Progenitor cell of endocrine pancreas (in vitro differentiated cells): ENCODE results near the gene ELAVL4. TPM values are rescaled to one million over a fixed set of nuclear protein-coding genes. Genes with fewer than 3 reads are reported as not detected.
A peak's percentile ranks its signal among the peaks of the same experiment; 100 is the strongest.

Experiments used
- DNase-seq: peaks from one replicate; pipeline ENCODE4 v3.0.0; 2021; ENCODE audit warnings: low spot score; ENCODE audit not compliant: unreplicated experiment
- H3K27ac Mint-ChIP-seq: 2 replicates; pipeline ENCODE4 v1.8.0; 2021; ENCODE audit warnings: mild to moderate bottlenecking, moderate library complexity, mixed read lengths
- H3K27me3 Mint-ChIP-seq: 2 replicates; pipeline ENCODE4 v1.8.0; 2021; ENCODE audit warnings: mixed read lengths
- H3K36me3 Mint-ChIP-seq: 2 replicates; pipeline ENCODE4 v1.8.0; 2022; ENCODE audit warnings: mixed read lengths; ENCODE audit not compliant: insufficient read depth
- H3K4me1 Mint-ChIP-seq: 2 replicates; pipeline ENCODE4 v1.8.0; 2021; ENCODE audit warnings: low read depth, mixed read lengths
- H3K4me3 Mint-ChIP-seq: 2 replicates; pipeline ENCODE4 v1.8.0; 2021; ENCODE audit warnings: low read depth, mild to moderate bottlenecking, moderate library complexity, mixed read lengths
- H3K9me3 Mint-ChIP-seq: 2 replicates; pipeline ENCODE4 v1.8.0; 2021; ENCODE audit warnings: low read depth, mixed read lengths
- total RNA-seq: library from RNA; stranded (reverse); gene quantifications from 2 replicates; pipeline ENCODE4 v1.2.1, GENCODE V29; 2021
- TF ChIP-seq, protein P1 (sequence below): fragments of 200-600 bp; sonication (generic); IDR thresholded peaks from one replicate; pipeline ENCODE4 v1.5.0; 2021; ENCODE audit warnings: antibody characterized with exemption, mild to moderate bottlenecking; ENCODE audit not compliant: unreplicated experiment

ELAVL4 gene
- total RNA-seq, 1 donor from 2014 or later = 3.6 TPM

DNA sequence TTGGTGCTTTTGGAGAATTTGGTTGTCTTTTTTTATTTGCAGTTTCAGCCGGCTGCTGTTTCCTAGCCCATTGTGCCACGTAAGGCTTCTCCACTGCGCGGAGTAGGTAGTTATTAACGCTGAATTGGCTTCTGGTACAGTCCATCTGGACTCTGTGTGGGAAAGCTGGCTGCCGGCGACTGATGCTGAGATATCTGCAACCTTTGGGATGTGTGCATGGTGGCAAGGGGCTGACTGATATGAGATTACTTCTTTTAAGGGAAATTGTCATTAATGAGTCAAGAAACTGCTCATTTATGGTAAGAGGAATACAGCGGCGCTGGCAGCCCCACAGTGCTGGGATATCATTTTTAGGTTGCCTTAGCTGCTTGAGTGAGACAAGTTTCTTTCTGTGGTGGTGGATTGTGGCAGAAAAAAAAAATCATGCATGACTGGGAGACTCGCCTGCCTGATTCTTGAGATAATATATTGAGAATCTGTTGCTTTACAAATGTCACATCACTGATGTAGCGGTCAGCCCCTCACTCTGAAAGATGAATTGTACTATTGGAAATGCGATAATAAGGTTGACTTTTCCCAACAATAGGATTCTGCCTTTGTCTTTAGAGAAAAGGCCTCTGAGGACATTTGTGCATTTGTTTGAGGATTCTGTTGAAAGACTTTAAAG, 2.5 kb upstream of the ELAVL4 start:
- TF ChIP-seq, protein P1, sequence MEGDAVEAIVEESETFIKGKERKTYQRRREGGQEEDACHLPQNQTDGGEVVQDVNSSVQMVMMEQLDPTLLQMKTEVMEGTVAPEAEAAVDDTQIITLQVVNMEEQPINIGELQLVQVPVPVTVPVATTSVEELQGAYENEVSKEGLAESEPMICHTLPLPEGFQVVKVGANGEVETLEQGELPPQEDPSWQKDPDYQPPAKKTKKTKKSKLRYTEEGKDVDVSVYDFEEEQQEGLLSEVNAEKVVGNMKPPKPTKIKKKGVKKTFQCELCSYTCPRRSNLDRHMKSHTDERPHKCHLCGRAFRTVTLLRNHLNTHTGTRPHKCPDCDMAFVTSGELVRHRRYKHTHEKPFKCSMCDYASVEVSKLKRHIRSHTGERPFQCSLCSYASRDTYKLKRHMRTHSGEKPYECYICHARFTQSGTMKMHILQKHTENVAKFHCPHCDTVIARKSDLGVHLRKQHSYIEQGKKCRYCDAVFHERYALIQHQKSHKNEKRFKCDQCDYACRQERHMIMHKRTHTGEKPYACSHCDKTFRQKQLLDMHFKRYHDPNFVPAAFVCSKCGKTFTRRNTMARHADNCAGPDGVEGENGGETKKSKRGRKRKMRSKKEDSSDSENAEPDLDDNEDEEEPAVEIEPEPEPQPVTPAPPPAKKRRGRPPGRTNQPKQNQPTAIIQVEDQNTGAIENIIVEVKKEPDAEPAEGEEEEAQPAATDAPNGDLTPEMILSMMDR = no peak
- no peaks in the 10 kb centered on the region for H3K27me3 Mint-ChIP-seq
- H3K4me3 Mint-ChIP-seq = no peak overlapping the region
- no peaks in the 10 kb centered on the region for H3K36me3 Mint-ChIP-seq
- H3K9me3 Mint-ChIP-seq = no peaks in the 10 kb centered on the region
- peaks cover 37% of the 10 kb centered on the region for H3K4me1 Mint-ChIP-seq
- no peak for DNase-seq
- peak overlapping the region; percentile 44 for H3K27ac Mint-ChIP-seq

DNA sequence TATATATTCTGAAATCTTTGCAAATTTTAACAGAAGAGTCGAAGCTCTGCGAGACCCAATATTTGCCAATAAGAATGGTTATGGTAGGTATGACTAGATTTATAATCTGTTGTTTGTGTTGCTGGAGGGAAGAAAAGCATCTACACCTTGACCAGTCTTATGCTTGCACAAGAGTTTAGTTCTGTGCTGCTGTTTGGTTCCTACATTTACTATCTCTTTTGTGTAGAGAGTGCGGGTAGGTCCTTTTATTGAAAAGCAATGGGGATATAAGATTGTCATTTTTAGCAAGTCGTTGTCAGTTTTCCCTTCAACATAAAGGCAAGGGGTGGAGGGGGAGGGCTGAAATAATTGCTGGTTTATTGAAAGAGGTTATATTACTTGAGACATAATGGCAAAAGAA, 396 bp downstream of the ELAVL4 start:
- H3K36me3 Mint-ChIP-seq = no peaks in the 10 kb centered on the region
- no peak for DNase-seq
- peaks cover 42% of the 10 kb centered on the region for H3K4me1 Mint-ChIP-seq
- H3K9me3 Mint-ChIP-seq = no peaks in the 10 kb centered on the region
- no peaks in the 10 kb centered on the region for H3K27me3 Mint-ChIP-seq
- H3K4me3 Mint-ChIP-seq = peak overlapping the region; percentile 58
- H3K27ac Mint-ChIP-seq = no peak overlapping the region
- TF ChIP-seq, protein P1 = no peak

DNA sequence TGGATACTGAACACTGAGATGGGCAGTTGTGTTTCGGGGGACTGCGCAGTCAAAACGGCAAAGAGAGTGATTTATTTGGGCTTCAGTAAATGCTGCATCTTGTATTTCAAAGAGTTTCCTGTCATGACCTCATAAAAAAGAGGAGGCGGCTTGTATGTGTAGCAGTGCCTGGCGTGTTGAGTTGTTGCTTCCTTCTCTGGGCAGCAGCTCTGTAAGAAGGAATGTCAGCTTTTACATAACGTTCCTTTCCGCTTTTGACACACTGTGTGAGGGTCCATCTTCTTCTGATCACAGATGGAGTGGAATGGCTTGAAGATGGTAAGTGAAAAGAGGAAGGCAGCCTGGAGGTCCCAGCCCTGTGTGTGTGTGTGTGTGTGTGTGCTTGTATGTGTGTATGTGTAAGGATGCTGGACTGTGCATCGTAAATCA, 941 bp downstream of the ELAVL4 start:
- H3K4me3 Mint-ChIP-seq = peak overlapping the region; percentile 58

DNA sequence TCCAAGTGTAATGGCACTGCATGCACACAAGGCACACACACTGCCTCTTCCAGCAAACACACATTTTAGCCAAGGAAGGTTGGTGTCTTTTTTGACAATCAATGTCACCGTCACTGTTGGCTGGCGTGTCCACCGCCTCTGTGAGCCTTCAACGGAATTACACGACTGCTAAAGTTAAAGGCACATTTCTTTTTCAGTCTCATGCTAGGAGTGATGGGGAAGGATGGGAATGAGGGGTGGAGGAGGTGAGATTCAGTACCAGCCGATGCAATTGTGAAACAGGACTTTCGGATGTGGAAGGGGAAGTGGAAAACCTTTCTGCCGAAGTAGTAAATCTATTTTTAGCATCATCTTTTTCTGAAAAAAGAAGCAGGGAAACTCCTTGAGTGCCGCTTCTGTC, 1.4 kb downstream of the ELAVL4 start:
- Mint-ChIP-seq H3K36me3 (no peaks in the 10 kb centered on the region), H3K4me3 (peak overlapping the region; percentile 58), H3K9me3 (no peaks in the 10 kb centered on the region), H3K4me1 (peaks cover 42% of the 10 kb centered on the region), H3K27me3 (no peaks in the 10 kb centered on the region), H3K27ac (peak overlapping the region; percentile 77)
- TF ChIP-seq, protein P1 = no peak
- DNase-seq = no peak

More for the DNA sequence above, 941 bp downstream of the ELAVL4 start:
- H3K4me1 Mint-ChIP-seq = peaks cover 42% of the 10 kb centered on the region
- no peak for DNase-seq
- no peaks in the 10 kb centered on the region for H3K27me3 Mint-ChIP-seq
- H3K9me3 Mint-ChIP-seq = no peaks in the 10 kb centered on the region
- H3K27ac Mint-ChIP-seq = no peak overlapping the region
- TF ChIP-seq, protein P1 = no peak
- no peaks in the 10 kb centered on the region for H3K36me3 Mint-ChIP-seq

DNA sequence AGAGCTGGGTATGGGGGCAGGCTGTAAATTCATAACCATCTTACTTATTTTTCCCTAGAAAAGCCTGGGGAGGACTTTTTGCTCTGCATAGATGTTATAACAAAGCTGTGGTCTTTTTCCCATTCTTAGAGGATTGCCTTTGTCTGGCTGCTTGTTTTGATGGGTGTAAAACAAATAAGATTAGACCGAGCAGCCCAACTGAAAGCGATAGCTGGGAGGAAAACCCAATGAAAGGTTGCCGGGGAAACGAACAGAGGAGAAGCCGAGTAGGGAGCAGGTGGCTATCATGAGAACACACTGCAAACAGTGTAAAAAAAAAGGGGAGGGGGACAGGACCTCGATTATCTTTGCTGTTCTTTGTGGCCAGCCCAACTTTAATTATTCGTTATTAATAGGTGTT, 1.9 kb downstream of the ELAVL4 start:
- H3K27ac Mint-ChIP-seq = peak overlapping the region; percentile 77
- H3K9me3 Mint-ChIP-seq = no peaks in the 10 kb centered on the region
- no peak for DNase-seq
- H3K27me3 Mint-ChIP-seq = no peaks in the 10 kb centered on the region
- peaks cover 42% of the 10 kb centered on the region for H3K4me1 Mint-ChIP-seq
- TF ChIP-seq, protein P1 = no peak
- no peaks in the 10 kb centered on the region for H3K36me3 Mint-ChIP-seq
- H3K4me3 Mint-ChIP-seq = peak overlapping the region; percentile 58
